Measurements from ENCODE around the gene METTL8.

METTL8 gene

GRCh38 chr2:171447675-171448074, 13.9 kb upstream of the METTL8 start:
- peak; percentile 14 for TF ChIP-seq CTCF (IDR thresholded peaks at IDR 0.05; ENCODE audit: low read depth, low read length)
- H3K4me3 ChIP-seq (ENCODE audit: low read depth, low read length), result no peak overlapping the region
- no peak for DNase-seq (ENCODE audit: low read depth, low spot score)
- in situ Hi-C loops (cut with HindIII; ENCODE audit: low sequenced_read_pairs), result no loop called here

GRCh38 chr2:171441470-171441869, 7.7 kb upstream of the METTL8 start:
- no peak for DNase-seq (ENCODE audit: low read depth, low spot score)
- in situ Hi-C loops (cut with HindIII; ENCODE audit: low sequenced_read_pairs), result no loop called here
- H3K4me3 ChIP-seq (ENCODE audit: low read depth, low read length), result no peak overlapping the region
- TF ChIP-seq CTCF (IDR thresholded peaks at IDR 0.05; ENCODE audit: low read depth, low read length), result no peak

- DNase-seq (ENCODE audit: low read depth, low spot score), result peak; percentile 80
- TF ChIP-seq CTCF (IDR thresholded peaks at IDR 0.05; ENCODE audit: low read depth, low read length), result no peak
- in situ Hi-C loops (cut with HindIII; ENCODE audit: low sequenced_read_pairs), result no loop called here
- H3K4me3 ChIP-seq (ENCODE audit: low read depth, low read length), result no peak overlapping the region
These were observed 2.5 kb upstream of the METTL8 start for GRCh38 chr2:171436307-171436706.

GRCh38 chr2:171434013-171434989, 511 bp upstream of the METTL8 start, which contains the start of gene DCAF17:
Gene DCAF17, plus strand, starts transcription at chr2:171434226. Its CDS starts 352 bp downstream, at chr2:171434578.
- no peak for TF ChIP-seq CTCF (IDR thresholded peaks at IDR 0.05; ENCODE audit: low read depth, low read length)
- peak within 1 kb of the TSS; percentile 77 for H3K4me3 ChIP-seq (ENCODE audit: low read depth, low read length)
- peak; percentile 97 for DNase-seq (ENCODE audit: low read depth, low spot score)
- in situ Hi-C loops (cut with HindIII; ENCODE audit: low sequenced_read_pairs), result no loop called here

GRCh38 chr2:171432969-171433762, 624 bp downstream of the METTL8 start:
- in situ Hi-C loops (cut with HindIII; ENCODE audit: low sequenced_read_pairs), result no loop called here
- DNase-seq (ENCODE audit: low read depth, low spot score), result peak; percentile 27
- H3K4me3 ChIP-seq (ENCODE audit: low read depth, low read length), result peak overlapping the region; percentile 77
- no peak for TF ChIP-seq CTCF (IDR thresholded peaks at IDR 0.05; ENCODE audit: low read depth, low read length)

- DNase-seq (ENCODE audit: low read depth, low spot score), result no peak
- H3K4me3 ChIP-seq (ENCODE audit: low read depth, low read length), result no peak overlapping the region
- no peak for TF ChIP-seq CTCF (IDR thresholded peaks at IDR 0.05; ENCODE audit: low read depth, low read length)
- in situ Hi-C loops (cut with HindIII; ENCODE audit: low sequenced_read_pairs), result no loop called here
These were observed 1.4 kb downstream of the METTL8 start for GRCh38 chr2:171432206-171432968.
